Muscle of arm (tissue), 12 donors: ENCODE measurements around the gene MAPK8IP3. TPM values are rescaled to one million over a fixed set of nuclear protein-coding genes. Genes with fewer than 3 reads are reported as not detected.

Experiments used
- DNase-seq: peaks from one replicate; pipeline ENCODE4 v3.0.0-alpha.2; 2013
- polyA plus RNA-seq, 12 donors: library from polyadenylated mRNA; unstranded; fragments of 120-200 nt; gene quantifications; one replicate each; pipeline ENCODE4 v1.2.1, GENCODE V29; 2013; ENCODE audit not compliant: insufficient read length in 12 of 12

MAPK8IP3 gene
- polyA plus RNA-seq, 12 donors: 27.6 to 108 (median 42.7) TPM; not detected in 1

- no peak for DNase-seq
Measured at GRCh38 chr16:1740234-1740633, 34.2 kb downstream of the MAPK8IP3 start.

GRCh38 chr16:1740781-1741490 is 34.9 kb downstream of the MAPK8IP3 start:
- no peak for DNase-seq

GRCh38 chr16:1741553-1742165 is 35.7 kb downstream of the MAPK8IP3 start:
- no peak for DNase-seq

- no peak for DNase-seq
Measured at GRCh38 chr16:1743376-1744337, 37.7 kb downstream of the MAPK8IP3 start.

- no peak for DNase-seq
Measured at GRCh38 chr16:1744338-1744840, 38.4 kb downstream of the MAPK8IP3 start.

GRCh38 chr16:1745181-1745899 is 39.3 kb downstream of the MAPK8IP3 start:
- no peak for DNase-seq

GRCh38 chr16:1745900-1746692 is 40.1 kb downstream of the MAPK8IP3 start:
- DNase-seq: no peak

GRCh38 chr16:1746693-1747195 is 40.7 kb downstream of the MAPK8IP3 start:
- no peak for DNase-seq

- DNase-seq: no peak
Measured at GRCh38 chr16:1747934-1748333, 41.9 kb downstream of the MAPK8IP3 start.

GRCh38 chr16:1749152-1750117 is 43.4 kb downstream of the MAPK8IP3 start:
- DNase-seq: no peak

GRCh38 chr16:1751946-1752345 is 46.0 kb downstream of the MAPK8IP3 start:
- no peak for DNase-seq

GRCh38 chr16:1752853-1753252 is 46.9 kb downstream of the MAPK8IP3 start:
- DNase-seq: no peak

GRCh38 chr16:1754204-1754603 is 48.2 kb downstream of the MAPK8IP3 start:
- no peak for DNase-seq

- no peak for DNase-seq
Measured at GRCh38 chr16:1757714-1758461, 51.9 kb downstream of the MAPK8IP3 start.

GRCh38 chr16:1758923-1759322 is 52.9 kb downstream of the MAPK8IP3 start:
- no peak for DNase-seq

- DNase-seq: no peak
Measured at GRCh38 chr16:1759511-1759910, 53.5 kb downstream of the MAPK8IP3 start.

GRCh38 chr16:1760911-1761310 is 54.9 kb downstream of the MAPK8IP3 start:
- no peak for DNase-seq

- no peak for DNase-seq
Measured at GRCh38 chr16:1761751-1762150, 55.8 kb downstream of the MAPK8IP3 start.
